Sigmoid colon (tissue), 3 donors: ENCODE measurements around the gene ZFPM1.

Experiments
- POLR2A ChIP-seq, 2 donors: fragments of 450-650 bp; IDR thresholded peaks; one replicate each; pipeline ENCODE4 v1.6.1; 2016; ENCODE audit warnings: antibody characterized with exemption in 2 of 2, mild to moderate bottlenecking in 2 of 2, moderate library complexity in 2 of 2
- TF ChIP-seq, protein P1 (sequence below), 4 experiments: fragments of 450-650 bp in 3 of 4; fragments of 200-600 bp in 1 of 4; IDR thresholded peaks; one replicate each; pipeline ENCODE4 v1.5.1; 2016 to 2019; ENCODE audit warnings: antibody characterized with exemption in 4 of 4, mild to moderate bottlenecking in 3 of 4, moderate library complexity in 2 of 4

DNA sequence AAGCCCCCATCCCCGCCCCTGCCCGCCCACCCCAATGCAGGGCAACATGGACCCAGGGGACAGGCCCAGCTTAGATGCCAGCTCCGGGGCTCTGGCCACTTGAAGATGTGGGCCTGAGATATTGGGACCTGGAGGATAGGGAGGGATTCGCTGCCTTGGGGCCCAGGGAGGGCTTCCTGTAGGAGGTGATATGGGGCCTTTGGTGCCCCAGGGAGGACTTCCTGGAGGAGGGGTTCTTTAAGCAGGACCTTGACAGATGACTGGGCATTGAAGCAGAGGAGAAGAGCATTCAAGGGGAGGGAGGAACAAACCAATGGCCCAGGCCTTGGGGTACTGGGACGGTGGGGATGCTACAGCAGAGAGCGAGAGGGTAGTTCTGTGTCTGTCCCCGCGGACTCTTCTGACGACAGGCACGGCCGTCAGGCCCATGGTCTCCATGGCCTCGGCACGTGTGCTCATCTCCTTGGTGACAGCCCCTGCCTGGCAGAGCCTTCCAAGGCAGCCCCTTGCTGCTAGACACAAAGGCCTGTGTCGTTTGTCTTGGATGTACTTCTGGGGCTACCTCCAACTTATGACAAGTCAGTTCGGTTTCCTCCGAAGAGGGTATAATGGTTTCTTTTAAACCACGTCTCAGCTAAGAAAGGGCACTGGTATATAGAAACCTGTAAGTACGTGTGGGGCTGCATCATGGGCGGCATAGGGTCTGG lies 61.6 kb downstream of the ZFPM1 start:
- TF ChIP-seq, protein P1, sequence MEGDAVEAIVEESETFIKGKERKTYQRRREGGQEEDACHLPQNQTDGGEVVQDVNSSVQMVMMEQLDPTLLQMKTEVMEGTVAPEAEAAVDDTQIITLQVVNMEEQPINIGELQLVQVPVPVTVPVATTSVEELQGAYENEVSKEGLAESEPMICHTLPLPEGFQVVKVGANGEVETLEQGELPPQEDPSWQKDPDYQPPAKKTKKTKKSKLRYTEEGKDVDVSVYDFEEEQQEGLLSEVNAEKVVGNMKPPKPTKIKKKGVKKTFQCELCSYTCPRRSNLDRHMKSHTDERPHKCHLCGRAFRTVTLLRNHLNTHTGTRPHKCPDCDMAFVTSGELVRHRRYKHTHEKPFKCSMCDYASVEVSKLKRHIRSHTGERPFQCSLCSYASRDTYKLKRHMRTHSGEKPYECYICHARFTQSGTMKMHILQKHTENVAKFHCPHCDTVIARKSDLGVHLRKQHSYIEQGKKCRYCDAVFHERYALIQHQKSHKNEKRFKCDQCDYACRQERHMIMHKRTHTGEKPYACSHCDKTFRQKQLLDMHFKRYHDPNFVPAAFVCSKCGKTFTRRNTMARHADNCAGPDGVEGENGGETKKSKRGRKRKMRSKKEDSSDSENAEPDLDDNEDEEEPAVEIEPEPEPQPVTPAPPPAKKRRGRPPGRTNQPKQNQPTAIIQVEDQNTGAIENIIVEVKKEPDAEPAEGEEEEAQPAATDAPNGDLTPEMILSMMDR (IDR thresholded peaks at IDR 0.05) = no peak
- no peak for TF ChIP-seq POLR2A (IDR thresholded peaks at IDR 0.05)
